Nasal cavity respiratory epithelium epithelial cell of viscerocranial mucosa (primary cell): Measurements from ENCODE around the gene LCE1E. TPM values are rescaled to one million over a fixed set of nuclear protein-coding genes. Genes with fewer than 3 reads are reported as not detected.

Experiments used
- total RNA-seq: library from RNA; depleted of rRNA; stranded (reverse); fragments of >200 nt; gene quantifications from 2 replicates; pipeline ENCODE4 v1.2.3, GENCODE V29; 2014

The LCE1E gene
- not detected in 2 replicates for total RNA-seq

GRCh38 chr1:152786077-152786476 is at the start of gene LCE1E:
TSS of gene LCE1E (plus strand) at chr1:152786257. CDS start at chr1:152787300, 1,043 bp downstream.

GRCh38 chr1:152757747-152758146 is 28.3 kb upstream of the LCE1E start, which contains the start of gene KPRP:
TSS of gene KPRP (plus strand) at chr1:152758025. CDS start at chr1:152759589, 1,564 bp downstream.

GRCh38 chr1:152774875-152775274 is 11.2 kb upstream of the LCE1E start, which contains the start of gene LCE1F:
TSS of gene LCE1F (plus strand) at chr1:152775140. CDS start at chr1:152776372, 1,232 bp downstream.

GRCh38 chr1:152796421-152796820 is 10.4 kb downstream of the LCE1E start, which contains the start of gene LCE1D:
TSS of gene LCE1D (plus strand) at chr1:152796721. CDS start at chr1:152797795, 1,074 bp downstream.

GRCh38 chr1:152806576-152806975 is 20.5 kb downstream of the LCE1E start, which contains the start of gene LCE1C:
TSS of gene LCE1C (minus strand) at chr1:152806651. CDS start at chr1:152805478, 1,173 bp downstream.

GRCh38 chr1:152811671-152812070 is 25.6 kb downstream of the LCE1E start, which contains the start of gene LCE1B:
TSS of gene LCE1B (plus strand) at chr1:152811971. CDS start at chr1:152812447, 476 bp downstream.

GRCh38 chr1:152827173-152827572 is 41.1 kb downstream of the LCE1E start, which contains the start of gene LCE1A:
TSS of gene LCE1A (plus strand) at chr1:152827473. CDS start at chr1:152827473, 0 bp downstream.

Other genes starting within 250 kb of the LCE1E start
- 8.5 TPM in 1 of 2 replicates, not detected in the other for gene LCE3E, start 219.5 kb upstream of the LCE1E start, total RNA-seq
- gene LCE3D, start 205.7 kb upstream of the LCE1E start, total RNA-seq, result 35.9 TPM in 1 of 2 replicates, not detected in the other
- not detected in 2 replicates for gene LCE3C, start 186.0 kb upstream of the LCE1E start, total RNA-seq
- gene LCE3B, start 172.4 kb upstream of the LCE1E start, total RNA-seq, result not detected in 2 replicates
- gene LCE3A, start 163.2 kb upstream of the LCE1E start, total RNA-seq, result not detected in 2 replicates
- not detected in 2 replicates for gene LCE2D, start 122.9 kb upstream of the LCE1E start, total RNA-seq
- not detected in 2 replicates for gene LCE2C, start 111.0 kb upstream of the LCE1E start, total RNA-seq
- gene LCE2B, start 100.1 kb upstream of the LCE1E start, total RNA-seq, result not detected in 2 replicates
- not detected in 2 replicates for gene LCE2A, start 87.9 kb upstream of the LCE1E start, total RNA-seq
- gene LCE4A, start 78.1 kb upstream of the LCE1E start, total RNA-seq, result not detected in 2 replicates
- 0.34 TPM in 1 of 2 replicates, not detected in the other for gene KPRP, start 28.2 kb upstream of the LCE1E start, total RNA-seq
- not detected in 2 replicates for gene LCE1F, start 11.1 kb upstream of the LCE1E start, total RNA-seq
- not detected in 2 replicates for gene LCE1D, start 10.5 kb downstream of the LCE1E start, total RNA-seq
- 0.34 TPM in 1 of 2 replicates, not detected in the other for gene LCE1C, start 20.4 kb downstream of the LCE1E start, total RNA-seq
- not detected in 2 replicates for gene LCE1B, start 25.7 kb downstream of the LCE1E start, total RNA-seq
- gene LCE1A, start 41.2 kb downstream of the LCE1E start, total RNA-seq, result 0.34 TPM in 1 of 2 replicates, not detected in the other
- gene LCE6A, start 56.6 kb downstream of the LCE1E start, total RNA-seq, result not detected in 2 replicates
- gene LCE7A, start 73.7 kb downstream of the LCE1E start, total RNA-seq, result not detected in 2 replicates
- not detected in 2 replicates for gene SMCP, start 92.1 kb downstream of the LCE1E start, total RNA-seq
- gene IVL, start 122.3 kb downstream of the LCE1E start, total RNA-seq, result 18.8 and 30.8 TPM in 2 replicates
- not detected in 2 replicates for gene SPRR5, start 160.9 kb downstream of the LCE1E start, total RNA-seq
- gene SPRR4, start 184.4 kb downstream of the LCE1E start, total RNA-seq, result not detected in 2 replicates
- gene SPRR1A, start 197.8 kb downstream of the LCE1E start, total RNA-seq, result 3.1 and 9.5 TPM in 2 replicates
- 67.3 and 122 TPM in 2 replicates for gene SPRR3, start 215.5 kb downstream of the LCE1E start, total RNA-seq
- 53.0 and 86.5 TPM in 2 replicates for gene SPRR1B, start 244.9 kb downstream of the LCE1E start, total RNA-seq